Stimulated activated CD4-positive, alpha-beta T cell treated with anti-CD3 and anti-CD28 coated beads, TNF-alpha, amount 100 ng/mL, for 24 hours (primary cell): ENCODE data around the gene PKN3.

Experiments
- DNase-seq, 3 experiments: peaks; one replicate each; pipeline ENCODE4 v3.0.0-alpha.2; 2020; ENCODE audit warnings: low read depth in 3 of 3

The PKN3 gene

DNA sequence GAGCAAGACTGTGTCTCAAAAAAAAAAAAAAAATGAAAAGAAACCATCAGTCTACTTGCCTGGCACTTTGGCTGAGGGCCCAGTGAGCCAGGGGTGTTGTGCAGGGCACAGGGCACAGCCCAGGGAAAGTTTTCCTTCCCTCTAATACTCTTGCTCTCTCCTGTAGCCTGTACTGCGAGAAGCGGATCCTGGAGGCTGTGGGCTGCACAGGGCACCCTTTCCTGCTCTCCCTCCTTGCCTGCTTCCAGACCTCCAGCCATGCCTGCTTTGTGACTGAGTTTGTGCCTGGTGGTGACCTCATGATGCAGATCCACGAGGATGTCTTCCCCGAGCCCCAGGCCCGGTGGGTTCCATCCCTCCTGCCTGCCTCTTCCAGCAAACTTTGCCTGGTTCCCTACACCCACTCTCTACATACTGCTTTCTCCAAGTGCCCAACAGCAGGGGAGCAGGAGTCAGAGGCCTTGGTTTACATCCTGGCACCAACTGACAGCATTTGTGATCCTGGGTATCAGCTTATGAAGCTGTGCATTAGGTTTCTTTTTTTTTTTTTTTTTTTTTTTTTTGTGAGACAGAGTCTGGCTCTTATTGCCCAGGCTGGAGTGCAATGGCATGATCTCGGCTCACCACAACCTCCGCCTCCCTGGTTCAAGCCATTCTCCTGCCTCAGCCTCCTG is 14.4 kb downstream of the PKN3 start:
- no peak for DNase-seq

DNA sequence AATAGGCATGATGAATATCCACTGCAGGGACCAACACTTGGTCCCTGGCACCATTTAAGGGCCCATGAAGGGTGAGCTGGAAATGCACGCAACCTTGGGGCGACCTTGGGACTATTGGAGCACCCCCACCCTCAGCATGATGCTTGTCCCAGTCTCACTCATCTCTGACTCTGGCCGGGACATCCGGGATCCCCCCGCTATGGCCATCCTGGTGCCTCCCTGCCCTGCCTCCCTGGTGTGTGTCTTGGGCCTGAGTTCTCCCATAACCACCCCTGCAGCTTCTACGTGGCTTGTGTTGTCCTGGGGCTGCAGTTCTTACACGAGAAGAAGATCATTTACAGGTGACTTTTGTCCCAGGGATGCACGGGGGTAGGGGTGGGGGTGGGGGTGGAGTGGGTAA is 15.7 kb downstream of the PKN3 start:
- DNase-seq: no peak

DNA sequence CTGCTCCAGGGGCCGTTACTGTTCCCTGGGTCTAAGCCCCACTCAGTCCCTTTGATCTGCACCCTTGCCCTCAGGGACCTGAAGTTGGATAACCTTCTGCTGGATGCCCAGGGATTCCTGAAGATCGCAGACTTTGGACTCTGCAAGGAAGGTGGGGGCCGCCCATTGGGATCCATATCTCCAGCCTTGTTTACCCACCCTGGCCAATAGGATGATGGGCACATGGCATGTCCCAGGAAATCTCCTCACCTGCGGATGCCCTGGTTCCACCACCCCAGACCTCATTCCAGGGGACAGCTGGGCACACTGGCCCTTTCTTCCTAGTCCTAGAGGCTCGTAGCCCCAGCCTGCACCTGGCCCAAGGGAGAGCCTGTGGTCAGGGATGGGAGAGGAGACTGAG is 16.2 kb downstream of the PKN3 start:
- DNase-seq: no peak

DNA sequence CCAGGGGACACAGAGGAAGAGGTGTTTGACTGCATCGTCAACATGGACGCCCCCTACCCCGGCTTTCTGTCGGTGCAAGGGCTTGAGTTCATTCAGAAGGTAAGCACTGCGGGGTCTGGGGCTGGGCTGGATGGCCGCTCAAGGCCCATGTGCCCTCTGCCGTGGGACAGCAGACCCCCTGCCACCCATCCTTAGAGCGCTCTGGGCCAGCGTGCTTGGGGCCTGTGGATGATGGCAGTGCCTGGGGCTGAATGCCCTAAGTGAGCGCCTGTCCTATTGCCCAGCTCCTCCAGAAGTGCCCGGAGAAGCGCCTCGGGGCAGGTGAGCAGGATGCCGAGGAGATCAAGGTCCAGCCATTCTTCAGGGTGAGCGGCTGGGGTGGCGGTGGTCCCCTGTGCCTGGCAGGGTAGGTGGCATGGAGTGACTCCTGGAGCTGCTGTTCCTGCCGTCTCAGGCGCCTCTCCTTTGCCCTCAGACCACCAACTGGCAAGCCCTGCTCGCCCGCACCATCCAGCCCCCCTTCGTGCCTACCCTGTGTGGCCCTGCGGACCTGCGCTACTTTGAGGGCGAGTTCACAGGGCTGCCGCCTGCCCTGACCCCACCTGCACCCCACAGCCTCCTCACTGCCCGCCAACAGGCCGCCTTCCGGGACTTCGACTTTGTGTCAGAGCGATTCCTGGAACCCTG is 17.8 kb downstream of the PKN3 start:
- DNase-seq: no peak

DNA sequence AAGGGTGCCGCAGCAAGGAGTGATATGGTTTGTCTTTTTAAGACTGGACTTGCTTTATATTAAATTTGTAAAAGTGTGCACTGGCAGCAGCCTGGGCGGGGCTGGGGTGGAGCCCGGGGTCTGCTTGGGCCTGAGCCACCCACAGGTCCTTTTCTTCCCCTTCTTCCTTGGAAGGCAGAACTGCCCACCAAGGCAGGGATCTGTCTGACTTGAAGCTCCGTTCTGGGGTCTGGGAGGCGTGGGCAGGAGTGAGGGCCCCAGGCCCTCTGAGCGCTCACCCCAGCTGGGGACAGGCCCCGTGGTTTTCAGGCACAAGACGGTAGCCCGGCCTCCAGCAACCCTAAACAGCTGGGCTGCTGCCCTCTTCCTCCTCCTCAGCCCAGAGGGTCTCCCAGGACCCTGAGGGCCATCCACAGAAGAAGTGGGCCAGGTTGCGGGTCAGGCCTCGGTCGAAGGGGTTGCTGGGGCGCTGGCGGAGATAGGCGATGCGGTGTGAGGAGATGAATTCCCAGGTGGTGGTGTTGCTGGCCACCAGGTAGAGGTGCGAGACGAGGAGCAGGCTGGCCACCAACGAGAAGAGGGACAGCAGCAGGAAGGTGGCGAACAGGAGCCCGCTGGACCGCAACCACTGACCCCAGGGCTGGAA is 18.7 kb downstream of the PKN3 start:
- DNase-seq: no peak

DNA sequence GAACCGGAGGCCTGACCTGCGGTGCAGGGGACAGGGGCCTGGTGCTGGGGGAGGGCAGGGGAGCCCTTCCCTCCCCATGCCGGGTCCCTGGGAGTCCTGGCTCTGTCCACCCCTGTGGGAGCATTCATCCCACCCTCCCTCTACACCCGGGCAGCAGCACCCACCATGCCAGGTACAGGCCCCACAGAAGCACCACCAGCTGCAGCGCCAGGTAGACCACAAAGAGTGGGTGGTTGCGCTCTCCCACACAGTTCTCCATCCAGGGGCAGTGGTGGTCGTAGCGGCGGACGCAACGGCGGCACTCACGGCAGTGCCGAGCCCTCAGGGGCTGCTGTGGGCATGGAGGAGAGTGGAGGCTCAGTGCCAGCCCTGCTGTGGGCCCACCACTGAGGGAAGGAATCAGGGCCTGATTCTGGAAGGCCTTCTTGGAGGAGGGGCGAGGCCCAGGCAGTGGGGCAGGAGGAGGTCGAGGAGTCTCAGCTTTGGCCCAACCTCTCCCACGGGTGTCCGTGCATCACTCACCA is 19.2 kb downstream of the PKN3 start:
- DNase-seq: no peak

DNA sequence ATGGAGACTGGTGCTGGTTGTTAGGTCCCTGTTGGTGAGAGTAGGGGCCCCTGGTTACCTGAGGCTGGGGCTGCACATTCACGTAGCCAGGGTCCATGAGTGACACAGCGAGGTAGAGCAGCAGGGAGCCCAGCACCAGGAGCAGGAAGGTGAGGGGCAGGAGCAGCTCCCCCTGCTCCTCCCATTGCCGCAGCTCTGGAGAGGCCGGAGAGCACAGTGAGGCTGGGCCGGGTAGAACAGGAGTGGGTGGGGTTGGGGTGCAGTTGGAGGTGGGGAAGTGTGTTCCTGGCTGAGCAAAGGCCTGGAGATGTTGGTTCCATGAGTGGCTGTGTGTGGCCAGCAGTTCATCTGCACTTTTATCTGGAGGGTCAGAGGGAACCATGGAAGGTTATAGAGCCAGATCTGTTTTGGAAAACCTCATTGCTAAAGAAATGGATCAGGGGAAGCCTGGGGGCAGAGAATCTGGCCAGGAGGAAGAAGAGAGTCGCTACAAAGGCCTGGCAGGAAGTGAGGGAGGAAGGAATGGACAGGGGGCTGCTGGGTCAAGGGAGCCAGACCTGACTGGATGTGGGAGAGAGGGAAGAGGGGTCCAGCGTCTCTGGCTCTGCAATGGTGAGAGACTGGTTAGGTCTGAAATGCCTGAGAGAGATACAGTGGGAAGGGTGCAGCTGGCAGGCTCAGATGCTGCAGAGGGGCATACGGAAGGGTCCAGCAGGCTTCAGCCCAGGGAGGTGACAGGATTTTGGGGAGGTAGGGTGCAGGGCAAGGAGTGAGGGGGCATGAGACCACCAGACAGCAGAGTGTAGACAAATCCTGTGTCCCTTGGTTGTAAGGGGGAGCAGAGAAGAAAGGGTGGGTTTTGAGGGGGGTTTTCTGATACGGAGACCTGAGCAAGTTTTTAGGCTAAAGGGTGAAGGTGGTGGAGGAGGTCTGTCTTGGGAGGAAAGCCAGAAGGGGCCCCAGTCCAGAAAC is 20.4 kb downstream of the PKN3 start:
- DNase-seq: no peak

DNA sequence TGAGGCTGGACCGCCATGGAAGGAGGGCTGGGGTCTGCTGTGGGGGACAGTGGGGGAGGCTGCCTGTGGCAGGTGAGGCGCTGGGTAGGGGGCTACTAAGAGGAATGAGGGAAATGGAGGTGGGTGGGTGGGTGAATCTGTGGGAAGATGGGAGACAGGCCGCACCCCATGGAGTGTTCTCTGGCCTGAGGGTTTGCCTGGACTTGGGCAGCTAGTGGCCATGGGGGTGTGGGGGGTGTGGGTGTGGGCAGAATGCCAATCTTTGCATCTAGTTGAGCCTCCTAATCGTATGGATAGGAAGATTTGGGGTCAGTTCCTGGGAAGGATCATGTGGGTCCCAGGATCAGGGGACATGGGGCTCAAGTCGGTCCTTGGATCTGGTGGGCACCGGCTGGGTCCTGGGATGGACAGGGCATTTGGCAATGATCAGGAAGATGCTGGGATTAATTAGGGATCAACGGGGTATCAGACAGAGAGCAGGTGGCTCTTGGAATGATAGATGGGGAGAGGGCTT is 21.1 kb downstream of the PKN3 start:
- DNase-seq: no peak

DNA sequence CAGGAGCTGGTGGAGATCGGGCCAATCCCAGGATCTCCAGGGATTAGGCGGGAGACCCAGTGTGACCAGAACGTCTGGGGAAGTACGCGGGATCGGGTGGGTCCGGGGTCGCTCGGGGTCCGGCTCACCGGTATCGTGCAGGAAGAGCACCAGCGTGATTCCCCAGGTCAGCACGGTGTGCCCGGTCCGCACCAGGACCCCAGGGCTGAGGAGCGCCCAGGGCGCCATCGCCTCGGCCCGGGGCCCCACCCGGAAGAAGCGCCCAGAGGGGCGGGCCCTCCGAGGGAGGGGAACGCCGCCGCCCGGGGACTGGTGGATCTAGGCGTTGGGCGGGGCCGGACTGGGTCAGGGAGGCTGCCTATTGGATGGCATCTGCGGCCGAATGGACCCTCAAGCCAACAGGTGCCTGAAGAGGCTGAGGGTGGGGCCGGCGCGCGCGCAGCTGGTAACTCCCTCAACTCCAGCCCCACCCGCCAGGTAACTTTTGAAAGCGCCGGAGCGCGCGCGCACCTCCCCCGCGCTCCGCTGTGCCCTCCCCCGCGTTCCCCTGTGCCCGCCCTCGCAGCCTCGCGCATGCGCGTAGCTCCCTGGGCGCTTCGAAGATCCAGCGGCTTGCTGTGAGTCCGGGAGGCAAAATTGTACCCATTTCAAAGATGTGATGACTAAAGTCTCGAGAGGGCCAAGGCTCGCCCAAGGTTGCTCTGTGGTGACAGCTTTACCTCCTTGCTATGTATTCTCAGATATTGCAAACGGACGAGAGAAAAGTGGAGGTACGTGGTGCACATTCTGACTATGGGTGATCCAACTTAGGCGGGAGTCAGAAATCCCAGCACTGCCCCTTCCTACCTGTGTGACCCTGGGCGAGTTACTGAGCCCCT is 21.8 kb downstream of the PKN3 start, which contains the start of gene ZDHHC12:
TSS of gene ZDHHC12 (minus strand) at position 262 of the 878 bp plus-strand sequence. CDS start at position 228, 34 bp downstream.
- DNase-seq: peak; percentile 95 to 99 (median 98)

DNA sequence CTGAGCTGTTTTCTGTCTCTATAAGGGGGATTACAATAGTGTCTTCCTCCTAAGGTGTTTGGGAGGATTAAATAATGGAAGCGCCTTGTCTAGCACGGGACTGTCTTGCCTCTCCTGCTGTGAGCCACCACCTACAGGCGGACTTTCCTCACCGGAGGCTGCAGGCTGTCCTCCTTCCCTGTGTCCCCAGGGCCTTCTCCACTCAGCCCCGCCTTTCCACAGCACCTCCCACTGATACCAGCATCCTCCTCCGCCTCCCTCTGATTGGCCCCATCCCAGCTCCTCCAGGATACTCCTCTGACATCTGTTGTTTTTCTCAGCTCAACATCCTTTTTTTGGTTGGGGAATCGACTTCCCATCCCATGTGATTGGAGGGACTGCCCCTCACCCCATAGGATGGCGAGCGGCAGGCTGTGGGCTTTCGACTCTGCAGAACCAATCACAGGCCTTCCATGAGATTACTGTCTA is 22.5 kb downstream of the PKN3 start:
- peak in 1 of 3 experiments; percentile 58 for DNase-seq

DNA sequence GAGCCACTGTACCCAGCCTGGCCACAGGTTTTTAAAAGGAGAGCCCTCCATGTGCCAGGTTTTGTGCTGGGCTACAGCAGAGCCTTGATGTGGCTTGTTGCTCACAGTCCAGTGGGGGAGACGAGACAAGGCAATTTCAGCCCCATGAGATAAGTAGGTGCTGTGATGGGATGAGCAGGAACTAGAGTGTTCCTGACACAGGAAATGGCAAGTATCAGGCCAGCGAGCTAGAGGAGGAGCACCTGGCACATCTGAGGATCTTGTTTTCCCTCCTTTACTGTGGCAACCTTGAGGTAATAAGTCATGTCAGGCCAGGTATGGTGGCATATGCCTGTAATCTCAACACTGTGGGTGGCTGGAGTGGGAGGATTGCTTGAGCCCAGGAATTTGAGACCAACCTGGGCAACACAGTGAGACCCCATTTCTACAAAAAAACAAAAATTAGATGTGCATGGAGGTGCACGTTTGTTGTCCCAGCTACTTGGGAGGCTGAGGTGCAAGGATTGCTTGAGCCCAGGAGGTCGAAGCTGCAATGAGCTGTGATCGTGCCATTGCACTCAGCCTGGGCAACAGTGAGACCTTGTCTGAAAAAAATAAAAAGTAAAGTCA is 25.4 kb downstream of the PKN3 start:
- DNase-seq: no peak

DNA sequence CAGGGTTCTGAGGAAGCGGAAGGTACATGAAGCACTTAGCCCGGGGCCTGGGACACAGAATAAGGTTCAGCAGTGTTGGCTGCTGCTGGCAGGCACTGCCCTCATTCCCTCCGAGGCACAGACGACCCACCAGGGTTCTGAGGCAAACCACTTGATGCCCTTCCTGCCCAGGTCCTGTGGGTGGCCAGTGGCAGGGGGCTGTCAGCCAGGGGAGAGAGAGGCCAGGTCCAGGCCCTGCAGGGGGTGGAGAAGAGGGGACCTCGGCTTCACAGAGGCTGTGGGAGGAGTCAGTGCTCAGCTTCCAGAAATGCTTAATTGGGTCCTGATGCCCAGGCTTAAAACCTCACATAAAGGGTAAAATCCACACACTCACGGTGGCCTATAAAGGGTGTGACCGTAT is 26.0 kb downstream of the PKN3 start:
- no peak for DNase-seq

DNA sequence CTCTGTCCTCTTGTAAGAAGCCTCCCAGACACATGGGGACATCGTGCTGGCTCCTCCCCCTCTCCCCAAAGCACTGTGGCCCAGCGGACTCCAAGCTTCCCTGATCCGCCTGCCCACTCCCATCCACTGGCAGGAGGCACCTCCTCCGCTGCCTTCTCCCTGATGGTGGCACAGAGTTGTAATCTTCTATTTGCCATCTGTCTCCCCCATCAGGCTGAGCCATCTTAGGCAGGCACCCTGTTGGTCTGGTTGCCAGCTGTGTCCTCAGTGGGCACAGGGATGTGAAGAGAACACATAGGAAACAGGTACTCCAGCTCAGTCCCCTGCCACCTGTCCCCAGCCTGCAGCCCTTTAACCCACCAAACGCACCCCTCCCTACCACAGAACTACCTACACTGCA is 27.0 kb downstream of the PKN3 start:
- DNase-seq: no peak

DNA sequence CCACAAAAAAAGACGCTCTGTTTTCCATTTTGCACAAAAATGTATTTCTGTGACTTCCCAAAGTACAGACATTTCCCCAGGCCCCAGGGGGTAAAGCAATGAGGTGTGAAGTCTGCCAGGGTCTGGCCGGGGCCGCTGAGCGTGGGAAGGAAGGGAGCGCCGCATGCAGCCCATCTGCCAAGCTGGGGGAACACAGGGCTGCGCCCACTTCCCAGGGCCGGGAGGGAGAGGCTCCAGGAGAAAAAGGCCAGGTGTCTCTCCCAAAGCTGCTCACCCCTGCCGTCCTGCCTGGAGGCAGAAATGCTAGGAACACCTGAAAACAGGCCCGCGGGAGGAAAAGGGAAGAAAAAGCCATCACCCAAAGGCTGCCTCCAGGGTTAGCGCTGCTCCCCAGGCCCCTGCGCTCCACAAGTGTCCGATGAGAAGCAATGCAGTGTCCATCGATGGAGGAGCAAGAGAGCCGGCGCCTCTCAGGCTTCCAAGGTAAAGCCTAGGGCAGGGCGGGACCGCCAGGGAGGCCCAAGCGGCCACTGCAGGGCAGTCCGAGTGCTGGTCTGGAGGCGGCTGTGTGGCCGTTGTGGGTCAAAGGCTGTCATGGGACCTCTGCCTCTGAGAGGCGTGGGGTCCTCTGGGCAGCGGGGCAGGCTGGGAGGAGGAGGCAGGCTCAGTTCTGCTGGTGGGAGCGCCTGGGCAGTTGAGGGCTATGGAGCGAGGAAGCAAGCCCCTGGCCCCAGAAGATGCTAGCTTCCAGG is 27.6 kb downstream of the PKN3 start:
- no peak for DNase-seq

DNA sequence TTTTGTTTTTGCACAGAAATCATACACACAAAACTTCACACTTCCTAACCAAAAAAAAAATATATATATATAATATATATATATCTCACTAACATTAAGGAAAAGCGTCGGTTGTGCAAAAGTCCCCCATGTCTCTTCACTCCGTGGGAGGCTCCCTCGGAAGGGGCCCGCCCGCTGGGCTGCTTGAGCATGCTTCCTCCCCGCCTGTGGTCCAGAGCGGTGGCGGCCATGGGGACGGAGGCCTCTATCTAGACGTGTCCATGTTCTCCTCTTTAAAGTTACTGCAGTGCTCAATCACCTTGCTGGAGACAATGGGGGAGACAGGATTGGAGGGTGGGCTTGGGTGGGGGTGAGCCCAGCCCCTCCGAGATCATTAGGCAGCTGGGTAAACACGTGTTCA is 28.8 kb downstream of the PKN3 start:
- no peak for DNase-seq

DNA sequence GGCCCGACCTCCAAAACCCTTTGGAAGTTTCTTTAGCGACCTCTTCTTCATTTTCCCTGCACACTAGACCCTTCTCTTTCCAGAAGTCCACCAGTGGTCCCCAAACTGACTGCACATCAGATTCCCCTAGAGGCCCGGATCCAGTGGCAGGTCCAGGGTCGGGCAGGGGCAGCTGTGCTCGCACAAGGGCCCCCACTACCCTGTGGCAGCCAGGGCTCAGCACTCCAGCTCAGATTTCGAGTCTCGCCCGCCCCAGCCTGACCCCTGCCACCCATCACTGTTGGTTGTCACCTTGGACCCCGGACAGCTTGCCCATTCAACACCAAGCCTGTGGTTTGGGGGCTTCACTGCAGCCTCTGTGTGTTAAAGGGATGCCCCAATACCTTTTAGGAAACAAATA is 29.4 kb downstream of the PKN3 start:
- DNase-seq: no peak

DNA sequence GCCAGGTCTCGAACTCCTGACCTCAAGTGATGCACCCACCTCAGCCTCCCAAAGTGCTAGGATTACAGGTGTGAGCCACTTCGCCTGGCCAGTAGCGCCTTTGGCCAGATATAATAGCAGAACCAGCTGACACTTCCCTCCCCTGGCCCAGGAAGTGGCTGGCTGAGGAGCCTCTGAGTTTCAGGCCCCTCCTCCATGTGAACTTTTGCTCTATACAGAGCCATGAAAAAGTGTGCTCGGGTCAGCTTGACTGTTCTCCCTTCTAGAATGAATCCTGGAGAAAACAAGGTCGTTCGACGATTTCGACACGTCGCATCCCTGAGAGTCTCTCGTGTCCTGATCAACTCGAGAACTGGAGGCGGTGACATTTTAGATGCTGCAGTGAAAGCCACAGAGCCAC is 30.3 kb downstream of the PKN3 start:
- DNase-seq: no peak

DNA sequence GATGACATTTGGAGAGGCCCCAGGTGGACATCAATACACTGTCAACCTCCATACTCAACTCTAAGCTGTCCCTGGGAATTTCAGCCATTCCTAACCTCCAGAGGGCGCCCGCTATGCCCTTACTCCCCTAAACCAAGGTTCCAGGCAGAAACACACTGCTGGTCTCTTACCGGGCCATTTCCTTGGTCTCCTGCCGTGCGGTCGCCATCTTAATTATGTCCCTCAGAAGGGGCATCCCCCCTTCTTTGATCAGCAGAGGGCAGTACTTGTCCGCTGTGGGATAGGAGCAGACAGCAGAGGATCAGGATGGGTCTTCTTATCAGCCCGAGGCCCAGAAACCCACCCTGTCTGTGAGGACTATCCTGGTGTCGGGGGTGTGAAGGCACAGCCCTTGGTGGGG is 31.0 kb downstream of the PKN3 start:
- peak in 1 of 3 experiments; percentile 13 for DNase-seq

DNA sequence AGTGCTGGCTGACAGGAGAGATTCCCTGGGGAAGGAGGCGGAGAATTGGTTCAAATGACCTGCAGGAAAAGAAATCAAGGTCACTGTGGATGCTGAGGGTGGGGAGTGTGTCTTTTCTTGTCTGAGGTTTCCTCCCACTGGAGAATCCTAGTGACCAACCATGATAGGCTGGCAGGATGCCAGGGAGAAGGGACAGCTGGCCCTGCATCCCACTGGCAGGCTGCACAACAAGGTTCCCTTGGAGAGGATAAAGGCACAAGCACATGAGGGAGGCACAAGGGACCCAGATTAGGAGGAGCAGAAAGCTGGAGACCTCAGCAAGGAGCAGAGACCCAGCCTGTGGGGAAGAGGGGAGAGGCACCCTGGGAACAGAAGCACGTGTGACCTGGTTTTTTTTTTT is 33.1 kb downstream of the PKN3 start:
- no peak for DNase-seq
